ENCODE measurements around the gene C2CD4D.

GRCh38 chr1:151849126-151849525 lies 9.5 kb upstream of the C2CD4D start:
- TF ChIP-seq CTCF (IDR thresholded peaks at IDR 0.05; ENCODE audit: poor library complexity, severe bottlenecking) (no peak), POLR2AphosphoS5 (IDR thresholded peaks at IDR 0.05) (no peak)
